Globus pallidus (tissue), 1 donor: ENCODE measurements around the gene GUCY1A2.

Source experiments
- DNase-seq: peaks from one replicate; pipeline ENCODE4 v3.0.0-alpha.2; 2015; ENCODE audit warnings: low spot score

Gene GUCY1A2

GRCh38 chr11:106642331-106642730, 375.9 kb downstream of the GUCY1A2 start:
- no peak for DNase-seq

GRCh38 chr11:106632283-106632682, 386.0 kb downstream of the GUCY1A2 start:
- no peak for DNase-seq

GRCh38 chr11:106627694-106628093, 390.6 kb downstream of the GUCY1A2 start:
- DNase-seq = no peak

- DNase-seq = no peak
Observed at GRCh38 chr11:106625566-106625965, 392.7 kb downstream of the GUCY1A2 start.

GRCh38 chr11:106624377-106624776, 393.9 kb downstream of the GUCY1A2 start:
- DNase-seq = no peak
